ENCODE results near the gene GLUL. TPM values are rescaled to one million over a fixed set of nuclear protein-coding genes. Genes with fewer than 3 reads are reported as not detected.
A peak's percentile ranks its signal among the peaks of the same experiment; 100 is the strongest.

Gene GLUL
- total RNA-seq: over 10,000 TPM in 2 of 4 donors, 1,000 to 10,000 TPM in 2; 4,746 to 22,010 (median 11,052) TPM

- peak; percentile 74 to 80 for ATAC-seq
- H3K27me3 ChIP-seq: no peaks in the 10 kb centered on the region
- H3K4me1 ChIP-seq: peaks cover 25 to 31% of the 10 kb centered on the region in 2 donors
- DNase-seq: peak; percentile 94 to 96
- TF ChIP-seq POLR2A (IDR thresholded peaks at IDR 0.05): peak; percentile 100
- TF ChIP-seq, protein P1, sequence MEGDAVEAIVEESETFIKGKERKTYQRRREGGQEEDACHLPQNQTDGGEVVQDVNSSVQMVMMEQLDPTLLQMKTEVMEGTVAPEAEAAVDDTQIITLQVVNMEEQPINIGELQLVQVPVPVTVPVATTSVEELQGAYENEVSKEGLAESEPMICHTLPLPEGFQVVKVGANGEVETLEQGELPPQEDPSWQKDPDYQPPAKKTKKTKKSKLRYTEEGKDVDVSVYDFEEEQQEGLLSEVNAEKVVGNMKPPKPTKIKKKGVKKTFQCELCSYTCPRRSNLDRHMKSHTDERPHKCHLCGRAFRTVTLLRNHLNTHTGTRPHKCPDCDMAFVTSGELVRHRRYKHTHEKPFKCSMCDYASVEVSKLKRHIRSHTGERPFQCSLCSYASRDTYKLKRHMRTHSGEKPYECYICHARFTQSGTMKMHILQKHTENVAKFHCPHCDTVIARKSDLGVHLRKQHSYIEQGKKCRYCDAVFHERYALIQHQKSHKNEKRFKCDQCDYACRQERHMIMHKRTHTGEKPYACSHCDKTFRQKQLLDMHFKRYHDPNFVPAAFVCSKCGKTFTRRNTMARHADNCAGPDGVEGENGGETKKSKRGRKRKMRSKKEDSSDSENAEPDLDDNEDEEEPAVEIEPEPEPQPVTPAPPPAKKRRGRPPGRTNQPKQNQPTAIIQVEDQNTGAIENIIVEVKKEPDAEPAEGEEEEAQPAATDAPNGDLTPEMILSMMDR (IDR thresholded peaks at IDR 0.05 in 4 of 5, conservative IDR thresholded peaks at IDR 0.05 in 1 of 5): no peak
- intact Hi-C loops (cut with DNase I; ENCODE audit: low total_unique reads): loop anchor here (1.0 to 10.0 kb wide), 6 partner anchors 43 to 248 kb away; no protein-coding TSS in a partner anchor
- no peaks in the 10 kb centered on the region for H3K9me3 ChIP-seq
- in situ Hi-C loops (cut with MboI; ENCODE audit: low sequenced_read_pairs in 4 of 4): no loop called here
- peaks cover 20 to 49% of the 10 kb centered on the region in 2 donors for H3K36me3 ChIP-seq
- H3K4me3 ChIP-seq: peak within 1 kb of the TSS; percentile 77 to 90 (median 82)
- peak within 1 kb of the TSS; percentile 94 to 99 (median 97) for H3K27ac ChIP-seq
Measured at GRCh38 chr1:182391362-182392049, at the start of gene GLUL. Gene GLUL (minus strand): TSS chr1:182391790. CDS start chr1:182388737, 3,053 bp downstream.

- no peak for ATAC-seq
- Histone ChIP-seq H3K27ac (no peak overlapping the region), H3K9me3 (no peaks in the 10 kb centered on the region), H3K4me3 (no peak overlapping the region), H3K36me3 (no peaks in the 10 kb centered on the region), H3K4me1 (no peaks in the 10 kb centered on the region), H3K27me3 (no peaks in the 10 kb centered on the region)
- no peak for DNase-seq
- in situ Hi-C loops (cut with MboI; ENCODE audit: low sequenced_read_pairs in 4 of 4) (loop anchor here in 3 of 4 donors (25.0 kb wide), 2 partner anchors 324 to 349 kb away; partner anchors contain the start of gene NPL (in 1 of the 3)), intact Hi-C loops (cut with DNase I; ENCODE audit: low total_unique reads) (no loop called here)
- TF ChIP-seq, protein P1 (IDR thresholded peaks at IDR 0.05 in 4 of 5, conservative IDR thresholded peaks at IDR 0.05 in 1 of 5): no peak
- no peak for TF ChIP-seq POLR2A (IDR thresholded peaks at IDR 0.05)
Measured at GRCh38 chr1:182438326-182438725, 46.7 kb upstream of the GLUL start.

GRCh38 chr1:182433580-182433979, 42.0 kb upstream of the GLUL start:
- DNase-seq: no peak
- Histone ChIP-seq H3K4me3 (no peak overlapping the region), H3K4me1 (no peaks in the 10 kb centered on the region), H3K9me3 (no peaks in the 10 kb centered on the region), H3K27me3 (no peaks in the 10 kb centered on the region), H3K27ac (no peak overlapping the region), H3K36me3 (no peaks in the 10 kb centered on the region)
- TF ChIP-seq POLR2A (IDR thresholded peaks at IDR 0.05): no peak
- TF ChIP-seq, protein P1 (IDR thresholded peaks at IDR 0.05 in 4 of 5, conservative IDR thresholded peaks at IDR 0.05 in 1 of 5): no peak
- in situ Hi-C loops (cut with MboI; ENCODE audit: low sequenced_read_pairs in 4 of 4): loop anchor here in 3 of 4 donors (25.0 kb wide), 2 partner anchors 329 to 354 kb away; partner anchors contain the start of gene NPL (in 1 of the 3)
- intact Hi-C loops (cut with DNase I; ENCODE audit: low total_unique reads): no loop called here
- ATAC-seq: no peak

- DNase-seq (no peak), ATAC-seq (no peak)
- no peaks in the 10 kb centered on the region for H3K4me1 ChIP-seq
- H3K27me3 ChIP-seq: no peaks in the 10 kb centered on the region
- intact Hi-C loops (cut with DNase I; ENCODE audit: low total_unique reads): no loop called here
- TF ChIP-seq POLR2A (IDR thresholded peaks at IDR 0.05): no peak
- TF ChIP-seq, protein P1 (IDR thresholded peaks at IDR 0.05 in 4 of 5, conservative IDR thresholded peaks at IDR 0.05 in 1 of 5): no peak
- H3K36me3 ChIP-seq: no peaks in the 10 kb centered on the region
- in situ Hi-C loops (cut with MboI; ENCODE audit: low sequenced_read_pairs in 4 of 4): loop anchor here in 3 of 4 donors (25.0 kb wide), 2 partner anchors 331 to 356 kb away; partner anchors contain the start of gene NPL (in 1 of the 3)
- H3K4me3 ChIP-seq: no peak overlapping the region
- no peak overlapping the region for H3K27ac ChIP-seq
- H3K9me3 ChIP-seq: no peaks in the 10 kb centered on the region
Measured at GRCh38 chr1:182431278-182431677, 39.7 kb upstream of the GLUL start.

All from gastrocnemius medialis (tissue), 4 donors.